H1 (cell line): Measurements from ENCODE around the gene TNFRSF8. TPM values are rescaled to one million over a fixed set of nuclear protein-coding genes. Genes with fewer than 3 reads are reported as not detected.

Experiments
- CTCF ChIA-PET: fragments of 300-600 bp; sonication (Branson Sonifier 250); formaldehyde crosslinking; loops from one replicate; lab custom pipeline; 2021; ENCODE audit not compliant: partially characterized antibody; lab: Charles Lee
- POLR2A ChIA-PET: fragments of 300-600 bp; sonication (Branson Sonifier 250); formaldehyde crosslinking; loops from one replicate; lab custom pipeline; 2021; ENCODE audit warnings: inconsistent platforms; ENCODE audit not compliant: partially characterized antibody; lab: Charles Lee
- DNase-seq, 2 experiments: peaks; one replicate each; pipeline versions ENCODE4 v3.0.0 to v3.0.0-alpha.2; 2010 to 2022; ENCODE audit warnings: low spot score in 2 of 2, low read depth in 1 of 2, mixed read lengths in 1 of 2
- FAIRE-seq: peaks from 2 replicates; lab custom pipeline; 2011; peaks lifted over from hg19 to GRCh38; lab: Jason Lieb, UNC
- H2AFZ ChIP-seq: 2 replicates; pipeline ENCODE4 v1.8.1; 2012; ENCODE audit warnings: low read length, inconsistent platforms
- H2AK5ac ChIP-seq: 2 replicates; pipeline ENCODE4 v1.6.1; 2013; ENCODE audit warnings: low read depth, low read length
- H2BK120ac ChIP-seq: replicated peaks from 2 replicates; pipeline ENCODE3; 2013; ENCODE audit warnings: low read depth, low read length, inconsistent platforms
- H2BK12ac ChIP-seq: 2 replicates; pipeline ENCODE4 v1.6.1; 2013; ENCODE audit warnings: low read depth, low read length
- H2BK15ac ChIP-seq: 2 replicates; pipeline ENCODE4 v1.6.1; 2013; ENCODE audit warnings: low read length
- H2BK20ac ChIP-seq: 2 replicates; pipeline ENCODE4 v1.6.1; 2013; ENCODE audit warnings: low read length
- H2BK5ac ChIP-seq: 2 replicates; pipeline ENCODE4 v1.6.1; 2013; ENCODE audit warnings: low read depth, low read length
- H3K14ac ChIP-seq: 2 replicates; pipeline ENCODE4 v1.6.1; 2013; ENCODE audit warnings: inconsistent platforms; ENCODE audit not compliant: insufficient read length
- H3K18ac ChIP-seq: 2 replicates; pipeline ENCODE4 v1.6.1; 2013; ENCODE audit warnings: low read length; ENCODE audit errors: extremely low read depth
- H3K23ac ChIP-seq: 2 replicates; pipeline ENCODE4 v1.6.1; 2013; ENCODE audit warnings: inconsistent platforms; ENCODE audit not compliant: insufficient read length
- H3K23me2 ChIP-seq: 2 replicates; pipeline ENCODE4 v1.6.1; 2013; ENCODE audit warnings: low read depth, low read length
- H3K27ac ChIP-seq: 2 replicates; pipeline ENCODE4 v1.6.1; 2011; ENCODE audit warnings: low read depth, low read length, inconsistent platforms
- H3K27me3 ChIP-seq, 4 experiments: replicated peaks in 1 of 4; 1 replicate in 1 of 4; 2 replicates in 3 of 4; pipeline versions ENCODE4 v1.6.1 to v1.8.1; 2011 to 2013; ENCODE audit warnings: low read length in 3 of 4, mild to moderate bottlenecking in 3 of 4, inconsistent platforms in 2 of 4, mixed read lengths in 2 of 4, moderate library complexity in 1 of 4; ENCODE audit not compliant: control insufficient read depth in 3 of 4, insufficient read depth in 3 of 4; ENCODE audit errors: extremely low read depth in 1 of 4
- H3K36me3 ChIP-seq, 4 experiments: 2 replicates each; pipeline versions ENCODE4 v1.6.1 to v1.8.1; 2011 to 2013; ENCODE audit warnings: mild to moderate bottlenecking in 4 of 4, low read length in 3 of 4, moderate library complexity in 2 of 4, control low read depth in 1 of 4, inconsistent platforms in 1 of 4; ENCODE audit not compliant: insufficient read depth in 4 of 4, control insufficient read depth in 2 of 4
- H3K4ac ChIP-seq: replicated peaks from 2 replicates; pipeline ENCODE3; 2013; ENCODE audit warnings: low read length, low read depth, mixed read lengths, inconsistent platforms; ENCODE audit not compliant: insufficient read length
- H3K4me1 ChIP-seq, 4 experiments: replicated peaks in 1 of 4; 1 replicate in 1 of 4; 2 replicates in 3 of 4; pipeline versions ENCODE4 v1.6.1 to v1.8.1; 2011 to 2013; ENCODE audit warnings: low read length in 3 of 4, inconsistent platforms in 2 of 4, mixed read lengths in 1 of 4; ENCODE audit not compliant: insufficient read depth in 4 of 4, control insufficient read depth in 3 of 4
- H3K4me2 ChIP-seq, 2 experiments: 2 replicates each; pipeline versions ENCODE4 v1.6.1 to v1.8.1; 2011 to 2013; ENCODE audit warnings: low read depth in 2 of 2, low read length in 2 of 2, control low read depth in 1 of 2, inconsistent platforms in 1 of 2, mild to moderate bottlenecking in 1 of 2; ENCODE audit not compliant: insufficient read depth in 1 of 2
- H3K4me3 ChIP-seq, 4 experiments: fragments of 200-600, 300-600 bp in 1 of 4; sonication (generic), shearing (Covaris generic), sonication (Bioruptor Twin) in 1 of 4; 2 replicates each; pipeline versions ENCODE4 v1.5.1 to v1.8.1; 2011 to 2016; ENCODE audit warnings: low read length in 4 of 4, low read depth in 3 of 4, control low read depth in 2 of 4, inconsistent platforms in 2 of 4, mild to moderate bottlenecking in 2 of 4, mixed read lengths in 1 of 4, moderate library complexity in 1 of 4; ENCODE audit not compliant: insufficient read depth in 2 of 4; ENCODE audit errors: extremely low read depth in 1 of 4
- H3K56ac ChIP-seq: replicated peaks from 2 replicates; pipeline ENCODE3; 2013; ENCODE audit warnings: low read depth, mild to moderate bottlenecking, mixed read lengths, low read length, inconsistent platforms; ENCODE audit not compliant: insufficient read length
- H3K79me1 ChIP-seq: 2 replicates; pipeline ENCODE4 v1.6.1; 2013; ENCODE audit warnings: low read depth, low read length, control low read depth
- H3K79me2 ChIP-seq, 2 experiments: 2 replicates each; pipeline versions ENCODE4 v1.6.1 to v1.8.1; 2012 to 2013; ENCODE audit warnings: low read length in 2 of 2, mild to moderate bottlenecking in 2 of 2, inconsistent platforms in 1 of 2; ENCODE audit not compliant: insufficient read depth in 2 of 2, control insufficient read depth in 1 of 2
- H3K9ac ChIP-seq, 4 experiments: replicated peaks in 1 of 4; 1 replicate in 1 of 4; 2 replicates in 3 of 4; pipeline versions ENCODE4 v1.6.1 to v1.8.1; 2011 to 2013; ENCODE audit warnings: low read depth in 3 of 4, low read length in 3 of 4, control low read depth in 2 of 4, mild to moderate bottlenecking in 2 of 4, moderate library complexity in 2 of 4, inconsistent platforms in 1 of 4; ENCODE audit errors: extremely low read depth in 1 of 4
- H3K9me3 ChIP-seq, 2 experiments: 2 replicates each; pipeline versions ENCODE4 v1.6.1 to v1.8.1; 2012 to 2013; ENCODE audit warnings: mild to moderate bottlenecking in 2 of 2, moderate library complexity in 2 of 2, control low read depth in 1 of 2, inconsistent platforms in 1 of 2, low read depth in 1 of 2, low read length in 1 of 2, mixed read lengths in 1 of 2; ENCODE audit not compliant: insufficient read depth in 2 of 2
- H4K20me1 ChIP-seq, 2 experiments: replicated peaks in 1 of 2; 2 replicates each; pipeline versions ENCODE3 to v1.8.1; 2011 to 2013; ENCODE audit warnings: inconsistent platforms in 2 of 2, low read length in 2 of 2, mild to moderate bottlenecking in 1 of 2; ENCODE audit not compliant: insufficient read depth in 2 of 2, control insufficient read depth in 1 of 2
- H4K5ac ChIP-seq: 2 replicates; pipeline ENCODE4 v1.6.1; 2013; ENCODE audit warnings: low read length, low read depth, mixed read lengths, inconsistent platforms; ENCODE audit not compliant: insufficient read length
- H4K8ac ChIP-seq: 2 replicates; pipeline ENCODE4 v1.8.0; 2013; ENCODE audit warnings: mild to moderate bottlenecking, moderate library complexity, low read length, inconsistent platforms; ENCODE audit not compliant: insufficient read depth; ENCODE audit errors: extremely low read depth
- H4K91ac ChIP-seq: replicated peaks from 2 replicates; pipeline ENCODE3; 2013; ENCODE audit warnings: low read length, mixed read lengths, inconsistent platforms; ENCODE audit not compliant: insufficient read length
- EP300 ChIP-seq, 2 experiments: IDR thresholded peaks; 1 replicate in 1 of 2; 2 replicates in 1 of 2; pipeline ENCODE4 v1.6.1; 2011 to 2012; ENCODE audit warnings: low read depth in 2 of 2, low read length in 2 of 2, mild to moderate bottlenecking in 2 of 2, borderline replicate concordance in 1 of 2, inconsistent platforms in 1 of 2, moderate library complexity in 1 of 2
- PHF8 ChIP-seq: fragments of 200-600 bp; sonication (generic); conservative IDR thresholded peaks from 2 replicates; pipeline ENCODE4 v1.7.1; 2012; ENCODE audit warnings: low read depth, mild to moderate bottlenecking, inconsistent platforms, low read length, moderate library complexity
- WGBS, 2 experiments: shearing (Covaris generic) in 1 of 2; methylation state at CpG; one replicate each; pipeline versions ENCODE4 v1.1.6 to v1.1.7; 2013 to 2015; ENCODE audit warnings: low lambda C conversion rate in 2 of 2, mixed read lengths in 2 of 2, inconsistent platforms in 1 of 2, low coverage in 1 of 2, missing lambda C conversion rate in 1 of 2; ENCODE audit not compliant: insufficient replicate concordance in 2 of 2, insufficient coverage in 1 of 2, insufficient read length in 1 of 2; ENCODE audit errors: extremely low coverage in 1 of 2, missing lambda C conversion rate in 1 of 2; 5-methylcytosine and 5-hydroxymethylcytosine counted together
- polyA plus RNA-seq, 7 experiments: library from polyadenylated mRNA; depleted of rRNA in 3 of 7; stranded (reverse) in 5 of 7; unstranded in 2 of 7; fragments of >200 nt in 5 of 7; fragments of 200-250 nt in 2 of 7; gene quantifications; 1 replicate in 5 of 7; 2 replicates in 1 of 7; 4 replicates in 1 of 7; pipeline versions ENCODE4 v1.2.1 to v1.2.3, GENCODE V29; 2011 to 2013; ENCODE audit warnings: missing spikeins in 2 of 7, mixed read lengths in 2 of 7
- total RNA-seq: library from RNA; stranded (reverse); fragmentation: NEBNext Ultra II Directional; extraction: Animal tissue kit (Norgen Biotek cat#: 25700); gene quantifications from 2 replicates; pipeline ENCODE4 v1.2.1, GENCODE V29; 2021

The TNFRSF8 gene
- total and polyA plus RNA-seq, 2 of the 8 experiments (the other 6 are each of a cell fraction or from before 2014, with no cell fraction given) = 23.2 to 32.7 TPM

DNA sequence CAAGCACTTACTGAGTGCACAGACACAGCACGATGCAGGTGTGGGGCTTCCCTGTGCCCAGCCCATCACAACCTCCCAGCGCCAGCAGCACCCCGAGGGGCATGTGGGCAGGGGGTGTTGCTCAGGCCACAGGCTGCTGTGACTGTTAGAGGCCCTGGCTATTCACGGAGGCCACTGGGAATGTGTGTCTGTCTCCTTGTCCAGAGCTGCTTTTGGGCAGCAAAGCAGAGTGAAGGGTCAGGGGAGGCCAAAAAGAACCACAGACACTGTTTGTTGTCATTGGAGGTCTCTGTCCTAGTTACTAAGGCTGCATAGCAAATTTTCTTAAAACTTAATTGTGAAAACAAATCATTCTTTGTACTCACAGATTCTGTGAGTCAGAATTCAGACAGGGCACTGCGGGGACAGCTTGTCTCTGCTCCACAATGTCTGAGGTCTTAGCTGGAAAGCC is 49.6 kb downstream of the TNFRSF8 start:
- H3K4me1 ChIP-seq = no peaks in the 10 kb centered on the region
- no peaks in the 10 kb centered on the region for H3K9me3 ChIP-seq
- peaks cover 2 to 20% (median 8%) of the 10 kb centered on the region in 4 experiments; a peak in 6 of 8 replicates for H3K36me3 ChIP-seq
- no peaks in the 10 kb centered on the region for H3K79me1 ChIP-seq
- no peak overlapping the region for H2BK5ac ChIP-seq
- no peak overlapping the region for H4K91ac ChIP-seq
- no peak overlapping the region for H3K4ac ChIP-seq
- ChIA-PET POLR2A (interaction anchor here (0.6 kb wide), 1 partner anchor 395 kb away, joined by 3 read pairs; no protein-coding TSS in a partner anchor), CTCF (interaction anchor here (1.2 to 7.3 kb wide), 4 partner anchors 11 to 164 kb away, joined by 4 to 61 read pairs (median 5); no protein-coding TSS in a partner anchor)
- no peak overlapping the region for H2BK120ac ChIP-seq
- 94% methylated on average over 5 of the region's 5 CpGs; no CpG with 5 or more reads in 1 of the 2 experiments for WGBS, 2 experiments
- H3K27ac ChIP-seq = no peak overlapping the region
- no peak overlapping the region for H3K4me3 ChIP-seq
- H3K14ac ChIP-seq = no peak overlapping the region
- DNase-seq (no peak), FAIRE-seq (no peak)
- H3K23me2 ChIP-seq = no peaks in the 10 kb centered on the region
- no peak overlapping the region for H2AK5ac ChIP-seq
- no peak overlapping the region for H2BK20ac ChIP-seq
- no peaks in the 10 kb centered on the region for H3K79me2 ChIP-seq
- H2BK15ac ChIP-seq = no peak overlapping the region
- no peak overlapping the region for H3K9ac ChIP-seq
- no peak overlapping the region for H3K18ac ChIP-seq
- H2BK12ac ChIP-seq = no peak overlapping the region
- H3K4me2 ChIP-seq = no peak overlapping the region
- H2AFZ ChIP-seq = no peak overlapping the region
- H3K56ac ChIP-seq = no peak overlapping the region
- peaks cover 1 to 2% of the 10 kb centered on the region in 2 experiments for H4K20me1 ChIP-seq
- no peak overlapping the region; the same call in 1 of the 2 replicates for H4K8ac ChIP-seq
- no peak overlapping the region for H4K5ac ChIP-seq
- H3K23ac ChIP-seq = no peak overlapping the region
- no peaks in the 10 kb centered on the region for H3K27me3 ChIP-seq
- no peak for TF ChIP-seq PHF8
- no peak for TF ChIP-seq EP300 (IDR thresholded peaks at IDR 0.05; ENCODE audit: borderline replicate concordance in 1 of 2, low read depth in 2 of 2, low read length in 2 of 2)
